ENCODE data around the gene DNMBP.
"Not testable (repeated sequence)": the region's sequence is repeated elsewhere in the genome, so short reads cannot be mapped to it uniquely, and the experiment has no call there.

- TF ChIP-seq POLR2A (IDR thresholded peaks at IDR 0.05; ENCODE audit: low read depth, low read length); TAF1 (IDR thresholded peaks at IDR 0.05; ENCODE audit: borderline replicate concordance, low read depth, low read length); POLR2AphosphoS5 (IDR thresholded peaks at IDR 0.05; ENCODE audit: low read depth, low read length): not testable (repeated sequence)
Measured at GRCh38 chr10:99863535-99864240, 146.1 kb downstream of the DNMBP start.
